HCT116 (cell line): ENCODE data around the gene KRTAP4-4. TPM values are rescaled to one million over a fixed set of nuclear protein-coding genes. Genes with fewer than 3 reads are reported as not detected.

Experiments
- ATAC-seq: fragments of 200-7000 bp; cut with Tn5 transposase; 2 replicates; pipeline ENCODE4 v1.9.1; 2020; ENCODE audit warnings: mild to moderate bottlenecking, moderate library complexity
- BruUV-seq: library from RNA; stranded (reverse); fragments of 400-500 nt; replicated peaks from 2 replicates; lab custom pipeline; 2021; lab: Mats Ljungman, UMichigan
- CTCF ChIA-PET: fragments of 300-600 bp; sonication (Branson Sonifier 250); formaldehyde crosslinking; loops from one replicate; lab custom pipeline; 2021; ENCODE audit warnings: antibody characterized with exemption; lab: Charles Lee
- POLR2A ChIA-PET: fragments of 300-600, 350-600 bp; sonication (Branson Sonifier 250); formaldehyde crosslinking; loops from one replicate; lab custom pipeline; 2021; ENCODE audit warnings: antibody characterized with exemption; lab: Charles Lee
- RAD21 ChIA-PET, 2 experiments: fragments of 300-600 bp; sonication (Branson Sonifier 250); formaldehyde crosslinking; loops; one replicate each; lab custom pipeline; 2023; ENCODE audit warnings: low total read pairs in 2 of 2; ENCODE audit not compliant: uncharacterized antibody in 2 of 2, unreplicated experiment in 2 of 2, low non-redundant PET in 1 of 2; lab: Charles Lee
- DNase-seq: peaks from one replicate; pipeline ENCODE4 v3.0.0-alpha.2; 2010; ENCODE audit warnings: low read depth, low spot score
- H2AFZ ChIP-seq: fragments of 200-600 bp; shearing (Covaris generic), sonication (generic); 2 replicates; pipeline ENCODE4 v1.6.1; 2017; ENCODE audit warnings: low read depth, mixed run types, mixed read lengths, antibody characterized with exemption, low read length; ENCODE audit not compliant: poor library complexity, severe bottlenecking
- H3K27ac ChIP-seq: 2 replicates; pipeline ENCODE4 v1.5.1; 2012; ENCODE audit warnings: low read depth, low read length
- H3K27me3 ChIP-seq: fragments of 200-600 bp; sonication (generic); 2 replicates; pipeline ENCODE4 v1.6.1; 2016; ENCODE audit warnings: mixed run types, low read length, mixed read lengths; ENCODE audit not compliant: insufficient read depth
- H3K36me3 ChIP-seq, 2 experiments: fragments of 200-500 bp in 1 of 2; fragments of 200-600 bp in 1 of 2; sonication (Bioruptor generic) in 1 of 2; sonication (generic) in 1 of 2; 2 replicates each; pipeline versions ENCODE4 v1.5.1 to v1.6.1; 2014 to 2016; ENCODE audit warnings: low read length in 2 of 2, inconsistent platforms in 1 of 2, mixed read lengths in 1 of 2, mixed run types in 1 of 2; ENCODE audit not compliant: insufficient read depth in 2 of 2, control insufficient read depth in 1 of 2
- H3K4me1 ChIP-seq, 2 experiments: fragments of 200-600 bp in 1 of 2; sonication (generic) in 1 of 2; 2 replicates each; pipeline versions ENCODE4 v1.5.1 to v1.6.1; 2012 to 2017; ENCODE audit warnings: low read length in 2 of 2, inconsistent platforms in 1 of 2, mild to moderate bottlenecking in 1 of 2, mixed read lengths in 1 of 2, mixed run types in 1 of 2, moderate library complexity in 1 of 2; ENCODE audit not compliant: insufficient read depth in 2 of 2, control insufficient read depth in 1 of 2
- H3K4me2 ChIP-seq: fragments of 200-600 bp; sonication (generic); 2 replicates; pipeline ENCODE4 v1.6.1; 2017; ENCODE audit warnings: mixed run types, low read length, mixed read lengths
- H3K4me3 ChIP-seq, 2 experiments: fragments of 200-600 bp in 1 of 2; sonication (generic) in 1 of 2; replicated peaks in 1 of 2; 2 replicates each; pipeline ENCODE4 v1.5.1; 2011 to 2016; ENCODE audit warnings: low read length in 2 of 2, control low read depth in 1 of 2, low read depth in 1 of 2, mild to moderate bottlenecking in 1 of 2, mixed read lengths in 1 of 2, mixed run types in 1 of 2
- H3K79me2 ChIP-seq: fragments of 200-600 bp; sonication (generic); 2 replicates; pipeline ENCODE4 v1.6.1; 2017; ENCODE audit warnings: mild to moderate bottlenecking, mixed run types, low read length, moderate library complexity, mixed read lengths; ENCODE audit not compliant: insufficient read depth
- H3K9ac ChIP-seq: fragments of 200-600 bp; sonication (generic); 2 replicates; pipeline ENCODE4 v1.6.1; 2016; ENCODE audit warnings: low read length, mixed read lengths
- H3K9me2 ChIP-seq: fragments of 200-600 bp; sonication (generic), shearing (Covaris generic); 2 replicates; pipeline ENCODE4 v1.6.1; 2017; ENCODE audit warnings: mixed run types, mild to moderate bottlenecking, moderate library complexity; ENCODE audit not compliant: insufficient read depth
- H3K9me3 ChIP-seq, 2 experiments: fragments of 200-500 bp in 1 of 2; fragments of 200-600 bp in 1 of 2; sonication (Bioruptor generic) in 1 of 2; sonication (generic) in 1 of 2; 2 replicates each; pipeline ENCODE4 v1.6.1; 2014 to 2017; ENCODE audit warnings: low read length in 2 of 2, mixed read lengths in 2 of 2, inconsistent platforms in 1 of 2, low read depth in 1 of 2, mild to moderate bottlenecking in 1 of 2, mixed run types in 1 of 2, moderate library complexity in 1 of 2; ENCODE audit not compliant: control insufficient read depth in 1 of 2, insufficient read depth in 1 of 2
- H4K20me1 ChIP-seq: fragments of 200-600 bp; sonication (generic), shearing (Covaris generic); 2 replicates; pipeline ENCODE4 v1.6.1; 2017; ENCODE audit warnings: mixed run types, mild to moderate bottlenecking, moderate library complexity; ENCODE audit not compliant: insufficient read depth
- CBX3 ChIP-seq: IDR thresholded peaks from 2 replicates; pipeline ENCODE4 v1.6.1; 2012; ENCODE audit warnings: low read depth
- CTCF ChIP-seq, 3 experiments: fragments of 200-600 bp in 1 of 3; sonication (generic) in 1 of 3; IDR thresholded peaks in 2 of 3; conservative IDR thresholded peaks in 1 of 3; 2 replicates each; pipeline ENCODE4 v1.5.1; 2012 to 2017; ENCODE audit warnings: low read depth in 2 of 3, low read length in 2 of 3, antibody characterized with exemption in 1 of 3, borderline replicate concordance in 1 of 3, control low read depth in 1 of 3, mild to moderate bottlenecking in 1 of 3, mixed read lengths in 1 of 3, mixed run types in 1 of 3, moderate library complexity in 1 of 3; ENCODE audit not compliant: insufficient read depth in 1 of 3
- EZH2phosphoT487 ChIP-seq: fragments of 200-600 bp; IDR thresholded peaks from 2 replicates; pipeline ENCODE4 v1.6.1; 2018; ENCODE audit warnings: antibody characterized with exemption, borderline replicate concordance
- JUND ChIP-seq: IDR thresholded peaks from 2 replicates; pipeline ENCODE4 v1.6.1; 2012
- REST ChIP-seq: IDR thresholded peaks from 2 replicates; pipeline ENCODE4 v1.6.1; 2012; ENCODE audit warnings: low read depth
- SRF ChIP-seq: IDR thresholded peaks from 2 replicates; pipeline ENCODE4 v1.6.1; 2012; ENCODE audit warnings: low read depth
- YY1 ChIP-seq: IDR thresholded peaks from 2 replicates; pipeline ENCODE4 v1.6.1; 2011; ENCODE audit warnings: low read length, low read depth, moderate library complexity, mild to moderate bottlenecking; ENCODE audit not compliant: insufficient replicate concordance; ENCODE audit errors: extremely low read depth
- ZBTB33 ChIP-seq: IDR thresholded peaks from 2 replicates; pipeline ENCODE4 v1.6.1; 2011; ENCODE audit warnings: mild to moderate bottlenecking, low read length, moderate library complexity; ENCODE audit not compliant: insufficient replicate concordance; ENCODE audit errors: extremely low read depth
- ZFX ChIP-seq: fragments of 450-650 bp; IDR thresholded peaks from 2 replicates; pipeline ENCODE4 v1.6.1; 2017
- intact Hi-C: fragments of 100-400 bp; cut with micrococcal nuclease; formaldehyde crosslinking; loops from 2 replicates; pipeline ENCODE4 v1.10.0; 2022
- total RNA-seq: library from RNA; stranded (reverse); gene quantifications from one replicate; pipeline ENCODE4 v1.2.1, GENCODE V29; 2021; ENCODE audit not compliant: unreplicated experiment

The KRTAP4-4 gene
- total RNA-seq, 1 experiment from 2014 or later, result not detected

- no TSS peak for BruUV-seq
- no peak overlapping the region for H2AFZ ChIP-seq
- H3K9ac ChIP-seq, result no peak overlapping the region
- H3K36me3 ChIP-seq, result no peaks in the 10 kb centered on the region
- POLR2A ChIA-PET, result no interaction called here
- no peak overlapping the region for H3K27ac ChIP-seq
- TF ChIP-seq JUND, result no peak
- no peak for TF ChIP-seq ZFX
- TF ChIP-seq CTCF (IDR thresholded peaks at IDR 0.05 in 2 of 3, conservative IDR thresholded peaks at IDR 0.05 in 1 of 3; ENCODE audit: borderline replicate concordance in 1 of 3, insufficient read depth in 1 of 3, low read depth in 2 of 3, low read length in 2 of 3), result no peak
- no peak for TF ChIP-seq CBX3
- no peak for TF ChIP-seq SRF
- no peak for TF ChIP-seq ZBTB33
- TF ChIP-seq EZH2phosphoT487, result no peak
- no peak for TF ChIP-seq REST
- TF ChIP-seq YY1, result no peak
- intact Hi-C loops, result no loop called here
- peaks cover 0 to 10% of the 10 kb centered on the region in 2 experiments; a peak in 1 of 4 replicates for H3K9me3 ChIP-seq
- H3K4me1 ChIP-seq, result no peaks in the 10 kb centered on the region
- no peak overlapping the region for H3K4me2 ChIP-seq
- H3K9me2 ChIP-seq, result no peaks in the 10 kb centered on the region
- no peak for DNase-seq
- no peaks in the 10 kb centered on the region for H3K79me2 ChIP-seq
- H3K27me3 ChIP-seq, result no peaks in the 10 kb centered on the region
- H3K4me3 ChIP-seq, result no peak overlapping the region
- ATAC-seq, result no peak
- H4K20me1 ChIP-seq, result no peaks in the 10 kb centered on the region
- CTCF ChIA-PET, result no interaction called here
- RAD21 ChIA-PET, result no interaction called here
These were observed 9.0 kb downstream of the KRTAP4-4 start for GRCh38 chr17:41151525-41151924.
